GM12878 (cell line): ENCODE results near the gene TSPAN15. TPM values are rescaled to one million over a fixed set of nuclear protein-coding genes. Genes with fewer than 3 reads are reported as not detected.

Experiments used
- ATAC-seq: fragments of 200-7000 bp; cut with Tn5 transposase; 3 replicates; pipeline ENCODE4 v1.9.1; 2020; ENCODE audit warnings: mild to moderate bottlenecking, moderate library complexity
- BruUV-seq: library from RNA; stranded (reverse); fragments of 400-500 nt; replicated peaks from 2 replicates; lab custom pipeline; 2021; lab: Mats Ljungman, UMichigan
- CTCF ChIA-PET: fragments of 300-600 bp; sonication (Branson Sonifier 250); formaldehyde crosslinking; extraction: SDS; loops from one replicate; lab custom pipeline; 2021; ENCODE audit warnings: inconsistent platforms; lab: Yijun Ruan, JAX
- POLR2A ChIA-PET: fragments of 350-600 bp; formaldehyde crosslinking; extraction: SDS; loops from one replicate; lab custom pipeline; 2021; ENCODE audit warnings: inconsistent platforms; lab: Charles Lee
- RAD21 ChIA-PET: fragments of 300-600 bp; sonication (Branson Sonifier 250); formaldehyde crosslinking; loops from one replicate; lab custom pipeline; 2023; ENCODE audit warnings: antibody characterized with exemption; ENCODE audit not compliant: unreplicated experiment; lab: Charles Lee
- SMC1A ChIA-PET: fragments of 300-600 bp; sonication (Branson Sonifier 250); formaldehyde crosslinking; loops from one replicate; lab custom pipeline; 2023; ENCODE audit not compliant: unreplicated experiment, uncharacterized antibody; lab: Charles Lee
- DNase-seq: peaks from one replicate; pipeline ENCODE4 v3.0.0-alpha.2; 2011; ENCODE audit warnings: low read depth, low spot score
- FAIRE-seq: peaks from 3 replicates; lab custom pipeline; 2011; peaks lifted over from hg19 to GRCh38; lab: Jason Lieb, UNC
- H2AFZ ChIP-seq: 2 replicates; pipeline ENCODE4 v1.6.0; 2011; ENCODE audit warnings: low read depth, low read length, control low read depth; ENCODE audit not compliant: control insufficient read depth
- H3K27ac ChIP-seq: 2 replicates; pipeline ENCODE4 v1.5.1; 2011; ENCODE audit warnings: control low read depth; ENCODE audit not compliant: control insufficient read depth, insufficient read depth
- H3K27me3 ChIP-seq, 2 experiments: replicated peaks in 1 of 2; 2 replicates each; pipeline versions ENCODE4 v1.6.0 to v1.6.1; 2011; ENCODE audit warnings: low read length in 1 of 2; ENCODE audit not compliant: control insufficient read depth in 2 of 2, insufficient read depth in 2 of 2
- H3K36me3 ChIP-seq, 2 experiments: 2 replicates each; pipeline ENCODE4 v1.5.1; 2011; ENCODE audit warnings: low read length in 1 of 2; ENCODE audit not compliant: control insufficient read depth in 2 of 2, insufficient read depth in 2 of 2
- H3K4me1 ChIP-seq: 2 replicates; pipeline ENCODE4 v1.6.1; 2011; ENCODE audit warnings: mild to moderate bottlenecking, low read length, moderate library complexity, mixed read lengths; ENCODE audit not compliant: control insufficient read depth, insufficient read depth
- H3K4me2 ChIP-seq: 2 replicates; pipeline ENCODE4 v1.6.0; 2011; ENCODE audit warnings: control low read depth; ENCODE audit not compliant: control insufficient read depth, insufficient read depth
- H3K4me3 ChIP-seq: fragments of 200-600 bp; sonication (generic); 2 replicates; pipeline ENCODE4 v1.5.1; 2016
- H3K79me2 ChIP-seq: 2 replicates; pipeline ENCODE4 v1.6.0; 2011; ENCODE audit warnings: low read length; ENCODE audit not compliant: control insufficient read depth, insufficient read depth
- H3K9ac ChIP-seq: 2 replicates; pipeline ENCODE4 v1.8.0; 2011; ENCODE audit warnings: low read length, control low read depth, mixed read lengths; ENCODE audit not compliant: control insufficient read depth, insufficient read depth
- H3K9me3 ChIP-seq: replicated peaks from 3 replicates; pipeline ENCODE4 v1.5.1; 2011; ENCODE audit warnings: mild to moderate bottlenecking, low read length; ENCODE audit not compliant: control insufficient read depth, insufficient read depth
- H4K20me1 ChIP-seq: 2 replicates; pipeline ENCODE4 v1.6.0; 2011; ENCODE audit not compliant: control insufficient read depth, insufficient read depth
- BACH1 ChIP-seq: fragments of 450-650 bp; IDR thresholded peaks from 2 replicates; pipeline ENCODE4 v1.6.1; 2017; ENCODE audit warnings: mild to moderate bottlenecking, borderline replicate concordance
- CUX1 ChIP-seq: IDR thresholded peaks from 2 replicates; pipeline ENCODE4 v1.6.1; 2012; ENCODE audit warnings: improper control_type of control experiment, low read depth, low read length; ENCODE audit not compliant: insufficient replicate concordance
- ETV6 ChIP-seq, 2 experiments: fragments of 450-650 bp in 1 of 2; IDR thresholded peaks in 1 of 2; conservative IDR thresholded peaks in 1 of 2; 2 replicates each; pipeline ENCODE4 v1.6.1; 2014; ENCODE audit warnings: antibody characterized with exemption in 1 of 2, borderline replicate concordance in 1 of 2, low read depth in 1 of 2, mild to moderate bottlenecking in 1 of 2, moderate library complexity in 1 of 2
- IRF4 ChIP-seq: IDR thresholded peaks from 2 replicates; pipeline ENCODE4 v1.6.1; 2011; ENCODE audit warnings: low read depth, low read length
- NFXL1 ChIP-seq: fragments of 450-650 bp; IDR thresholded peaks from 2 replicates; pipeline ENCODE4 v1.6.1; 2017; ENCODE audit warnings: antibody characterized with exemption, mild to moderate bottlenecking, borderline replicate concordance
- NR2F1 ChIP-seq: fragments of 450-650 bp; conservative IDR thresholded peaks from 2 replicates; pipeline ENCODE4 v1.6.1; 2017; ENCODE audit warnings: mild to moderate bottlenecking
- PAX5 ChIP-seq: IDR thresholded peaks from 2 replicates; pipeline ENCODE4 v1.6.1; 2011; ENCODE audit warnings: low read depth, low read length, borderline replicate concordance
- PRDM15 ChIP-seq: fragments of 450-650 bp; formaldehyde crosslinking; IDR thresholded peaks from 2 replicates; pipeline ENCODE4 v1.4.0; 2020; ENCODE audit warnings: mild to moderate bottlenecking, moderate library complexity
- SIX5 ChIP-seq: IDR thresholded peaks from 2 replicates; pipeline ENCODE4 v1.6.1; 2011; ENCODE audit warnings: mild to moderate bottlenecking, low read depth, low read length, moderate library complexity; ENCODE audit not compliant: severe bottlenecking
- SUPT20H ChIP-seq: IDR thresholded peaks from 2 replicates; pipeline ENCODE4 v1.6.1; 2011; ENCODE audit warnings: low read depth, mild to moderate bottlenecking, low read length, moderate library complexity, borderline replicate concordance; ENCODE audit not compliant: control insufficient read depth
- ZNF217 ChIP-seq: fragments of 450-650 bp; IDR thresholded peaks from 2 replicates; pipeline ENCODE4 v1.6.1; 2017; ENCODE audit warnings: antibody characterized with exemption, mild to moderate bottlenecking
- ZNF384 ChIP-seq: IDR thresholded peaks from 2 replicates; pipeline ENCODE4 v1.6.1; 2012; ENCODE audit warnings: low read depth, mild to moderate bottlenecking, low read length, improper control_type of control experiment, borderline replicate concordance
- WGBS: methylation state at CpG from one replicate; pipeline ENCODE4 v1.1.6; 2016; ENCODE audit warnings: low lambda C conversion rate; ENCODE audit not compliant: insufficient replicate concordance, insufficient coverage; ENCODE audit errors: missing lambda C conversion rate; 5-methylcytosine and 5-hydroxymethylcytosine counted together
- in situ Hi-C: fragments of 300-500 bp; cut with MboI; formaldehyde crosslinking; loops from 9 replicates; pipeline ENCODE4 v1.14.3; 2018; ENCODE audit warnings: mixed read lengths
- intact Hi-C: fragments of 100-400 bp; cut with micrococcal nuclease; formaldehyde crosslinking; loops from one replicate; pipeline ENCODE4 v1.14.2; 2022; ENCODE audit not compliant: unreplicated experiment
- polyA plus RNA-seq, 11 experiments: library from polyadenylated mRNA; depleted of rRNA in 4 of 11; unstranded in 6 of 11; stranded (reverse) in 5 of 11; fragments of >200 nt; fragmentation: Nextera tagmentation in 4 of 11; fragmentation: Illumina TruSeq in 1 of 11; extraction: Ambion mirVana in 4 of 11; extraction: Trizol in 1 of 11; gene quantifications; 1 replicate in 1 of 11; 2 replicates in 10 of 11; pipeline versions ENCODE4 v1.2.1 to v1.2.3, GENCODE V29; 2011 to 2016; ENCODE audit warnings: inconsistent platforms in 2 of 11, missing spikeins in 2 of 11, low read depth in 1 of 11
- total RNA-seq, 4 experiments: library from RNA; depleted of rRNA in 3 of 4; stranded (reverse); fragments of >200 nt in 3 of 4; fragmentation: Illumina TruSeq in 1 of 4; extraction: Trizol in 1 of 4; gene quantifications; 2 replicates each; pipeline versions ENCODE4 v1.2.1 to v1.2.3, GENCODE V29; 2013 to 2021
- TF ChIP-seq, protein P1 (sequence below): fragments of 450-650 bp; IDR thresholded peaks from 2 replicates; pipeline ENCODE4 v1.6.1; 2014; ENCODE audit warnings: mild to moderate bottlenecking

TSPAN15 gene
- total and polyA plus RNA-seq, 10 of the 15 experiments (the other 5 are each of a cell fraction or from before 2014, with no cell fraction given): 1.3 to 8.5 (median 2.4) TPM; not detected in 2

DNA sequence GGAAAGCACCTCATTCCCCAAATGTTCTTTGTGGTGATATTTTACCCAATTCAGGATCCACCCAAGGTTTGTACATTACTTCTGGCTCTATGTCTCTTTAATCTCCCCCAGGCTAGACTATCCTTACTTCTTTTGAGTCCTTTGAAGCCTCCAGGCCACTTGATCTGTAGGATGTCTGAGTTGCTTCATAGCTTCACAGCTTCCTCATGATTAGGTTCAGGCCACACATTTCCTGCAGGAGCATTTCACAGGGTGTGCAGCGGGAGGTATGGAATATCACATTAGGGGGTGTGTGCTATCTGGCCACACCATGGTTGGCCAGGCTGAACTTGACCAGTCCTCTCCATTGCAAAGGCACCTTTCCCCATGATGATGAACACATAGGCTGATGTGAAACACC lies 18.7 kb downstream of the TSPAN15 start:
- H3K4me2 ChIP-seq: no peak overlapping the region; the same call in 1 of the 2 replicates
- ChIA-PET POLR2A (interaction anchor here (1.1 to 1.9 kb wide), 3 partner anchors 18 to 23 kb away, joined by 3 to 4 read pairs (median 3); no protein-coding TSS in a partner anchor), RAD21 (interaction anchor here (0.5 kb wide), 1 partner anchor 8 kb away, joined by 5 read pairs; no protein-coding TSS in a partner anchor), SMC1A (interaction anchor here (1.6 kb wide), 1 partner anchor 13 kb away, joined by 7 read pairs; no protein-coding TSS in a partner anchor), CTCF (interaction anchor here (1.4 kb wide), 1 partner anchor 21 kb away, joined by 5 read pairs; no protein-coding TSS in a partner anchor)
- no peak overlapping the region for H3K27ac ChIP-seq
- no peaks in the 10 kb centered on the region for H4K20me1 ChIP-seq
- H2AFZ ChIP-seq: no peak overlapping the region
- DNase-seq (no peak), ATAC-seq (no peak), FAIRE-seq (peak; percentile 31)
- H3K36me3 ChIP-seq: no peaks in the 10 kb centered on the region
- H3K4me3 ChIP-seq: no peak overlapping the region
- H3K27me3 ChIP-seq: no peaks in the 10 kb centered on the region
- no peaks in the 10 kb centered on the region for H3K79me2 ChIP-seq
- 72% methylated on average over 1 of the region's 1 CpG for WGBS
- H3K9ac ChIP-seq: no peak overlapping the region
- peaks cover 20% of the 10 kb centered on the region for H3K4me1 ChIP-seq
- intact Hi-C loops: no loop called here
- no TSS peak for BruUV-seq
- no peaks in the 10 kb centered on the region for H3K9me3 ChIP-seq
- in situ Hi-C loops: no loop called here
- TF ChIP-seq BACH1 (no peak), CUX1 (no peak), IRF4 (no peak), PAX5 (no peak), NFXL1 (no peak), PRDM15 (no peak), ZNF384 (no peak), SIX5 (no peak), NR2F1 (no peak), ZNF217 (no peak), ETV6 (conservative IDR thresholded peaks at IDR 0.05 in 1 of 2, IDR thresholded peaks at IDR 0.05 in 1 of 2; ENCODE audit: borderline replicate concordance in 1 of 2, low read depth in 1 of 2) (no peak), SUPT20H (no peak)
- TF ChIP-seq, protein P1, sequence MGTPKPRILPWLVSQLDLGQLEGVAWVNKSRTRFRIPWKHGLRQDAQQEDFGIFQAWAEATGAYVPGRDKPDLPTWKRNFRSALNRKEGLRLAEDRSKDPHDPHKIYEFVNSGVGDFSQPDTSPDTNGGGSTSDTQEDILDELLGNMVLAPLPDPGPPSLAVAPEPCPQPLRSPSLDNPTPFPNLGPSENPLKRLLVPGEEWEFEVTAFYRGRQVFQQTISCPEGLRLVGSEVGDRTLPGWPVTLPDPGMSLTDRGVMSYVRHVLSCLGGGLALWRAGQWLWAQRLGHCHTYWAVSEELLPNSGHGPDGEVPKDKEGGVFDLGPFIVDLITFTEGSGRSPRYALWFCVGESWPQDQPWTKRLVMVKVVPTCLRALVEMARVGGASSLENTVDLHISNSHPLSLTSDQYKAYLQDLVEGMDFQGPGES: no peak
